Stimulated activated CD4-positive, alpha-beta T cell treated with anti-CD3 and anti-CD28 coated beads, Interleukin-4, amount 100 ng/mL, for 48 hours (primary cell): ENCODE measurements around the gene SH3PXD2A.
A peak's percentile ranks its signal among the peaks of the same experiment; 100 is the strongest.

Experiments used
- DNase-seq, 2 donors: peaks; one replicate each; pipeline ENCODE4 v3.0.0-alpha.2; 2020; ENCODE audit warnings: low read depth in 2 of 2

The SH3PXD2A gene

GRCh38 chr10:103562383-103562782, 293.0 kb downstream of the SH3PXD2A start:
- no peak for DNase-seq

DNA sequence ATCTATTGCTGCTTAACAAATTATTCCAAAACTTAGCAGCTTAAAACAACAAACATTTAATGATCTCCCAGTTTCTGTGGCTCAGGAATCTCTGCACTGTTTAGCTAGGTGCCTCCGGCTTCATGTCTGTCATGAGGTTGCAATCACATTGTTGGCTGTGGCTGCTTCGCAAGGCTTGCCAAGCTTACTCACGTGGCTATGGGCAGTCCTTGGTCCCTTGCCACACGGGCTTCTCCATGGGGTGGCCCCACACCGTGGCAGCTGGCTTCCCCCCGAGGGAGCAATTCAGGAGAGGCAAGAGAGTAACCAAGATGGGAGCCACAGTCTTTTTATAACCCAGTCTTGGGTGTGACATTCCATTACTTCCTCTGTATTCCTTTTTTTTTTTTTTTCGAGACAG, 294.5 kb downstream of the SH3PXD2A start:
- no peak for DNase-seq

DNA sequence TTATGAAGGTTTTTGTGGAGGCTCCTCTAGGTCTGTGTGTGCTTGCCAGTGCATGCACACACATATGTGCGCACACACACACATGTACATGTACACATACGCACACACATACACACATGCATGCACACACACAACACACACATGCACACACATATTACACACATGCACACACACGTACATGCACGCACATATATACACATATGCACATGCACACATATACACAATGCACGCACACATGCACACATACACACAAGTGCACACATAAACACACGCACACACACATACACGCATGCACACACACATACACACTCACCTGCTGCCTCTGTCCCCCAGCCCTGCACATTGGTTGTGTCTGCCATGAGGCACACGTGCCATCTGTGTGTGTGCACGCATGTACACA, 295.6 kb downstream of the SH3PXD2A start:
- DNase-seq, result no peak

- no peak for DNase-seq
Observed at GRCh38 chr10:103558911-103559310, 296.5 kb downstream of the SH3PXD2A start.

DNA sequence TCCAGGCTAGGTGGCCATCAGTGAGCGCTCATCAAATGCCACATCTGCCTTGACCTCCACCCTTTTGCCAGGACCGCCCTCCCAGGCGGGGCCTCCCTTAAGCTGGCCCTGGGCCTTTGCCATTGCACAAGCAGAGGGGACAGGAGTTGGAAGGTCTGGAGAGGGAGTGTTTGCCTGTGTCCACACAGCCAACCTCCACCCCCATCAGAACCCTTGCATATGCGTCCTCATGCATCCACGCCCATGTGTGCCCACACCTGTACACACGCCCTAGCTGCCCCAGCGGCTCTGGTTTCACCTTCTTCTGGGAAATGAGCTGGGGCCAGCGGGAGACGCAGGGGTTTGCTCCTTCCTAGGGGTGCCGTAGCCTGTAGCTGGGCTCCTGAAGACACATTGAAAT, 297.9 kb downstream of the SH3PXD2A start:
- no peak for DNase-seq

DNA sequence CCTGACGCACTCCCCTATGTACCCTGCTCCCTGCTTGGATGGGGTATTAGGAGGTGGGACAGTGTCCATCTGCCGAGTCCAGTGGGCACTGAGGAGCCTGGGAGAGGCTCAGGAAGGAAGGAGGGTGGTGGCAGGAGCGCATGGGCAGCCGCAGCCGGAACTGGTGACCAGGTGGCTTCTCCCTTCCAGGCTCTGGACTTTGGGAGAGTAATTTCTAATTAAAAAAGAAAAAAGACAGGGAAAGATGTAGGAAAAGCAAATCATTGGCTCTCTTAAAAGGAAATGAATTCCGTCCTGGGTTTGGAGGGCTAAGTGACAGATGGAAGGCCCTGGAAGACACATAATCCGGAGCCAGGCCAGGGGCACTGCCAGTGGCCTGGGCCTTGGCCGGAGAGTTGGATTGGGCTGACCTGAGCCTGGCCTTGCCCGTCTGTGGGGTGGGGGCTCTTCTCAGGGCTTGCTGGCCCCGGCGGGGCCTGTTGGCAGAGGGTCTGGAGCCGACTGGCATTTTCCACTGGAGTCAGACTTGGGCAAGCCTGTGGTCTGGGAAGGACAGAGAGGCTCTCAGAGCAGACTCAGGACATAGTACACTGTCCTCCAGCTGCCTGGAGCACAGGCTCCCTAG, 298.9 kb downstream of the SH3PXD2A start:
- no peak for DNase-seq

DNA sequence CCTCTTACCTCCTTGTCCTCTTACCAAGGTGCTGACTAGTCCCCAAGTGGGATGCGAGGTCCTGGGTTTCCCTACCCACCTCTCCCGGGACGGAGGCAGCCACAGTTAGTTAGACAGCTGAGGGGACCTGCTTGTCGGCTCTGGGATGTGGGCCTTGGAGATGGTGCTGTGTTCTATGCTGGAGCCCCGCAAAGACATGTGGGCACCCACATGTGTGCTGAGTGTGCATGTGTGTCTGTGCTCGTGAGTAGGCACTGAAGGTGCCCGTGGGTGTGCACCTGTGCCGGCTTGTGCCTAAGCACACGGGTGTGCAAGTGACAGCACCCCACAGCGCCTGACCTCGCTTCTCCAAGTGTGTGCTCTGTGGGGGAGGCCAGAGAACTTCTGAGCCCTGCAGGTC, 299.7 kb downstream of the SH3PXD2A start:
- DNase-seq, result no peak

DNA sequence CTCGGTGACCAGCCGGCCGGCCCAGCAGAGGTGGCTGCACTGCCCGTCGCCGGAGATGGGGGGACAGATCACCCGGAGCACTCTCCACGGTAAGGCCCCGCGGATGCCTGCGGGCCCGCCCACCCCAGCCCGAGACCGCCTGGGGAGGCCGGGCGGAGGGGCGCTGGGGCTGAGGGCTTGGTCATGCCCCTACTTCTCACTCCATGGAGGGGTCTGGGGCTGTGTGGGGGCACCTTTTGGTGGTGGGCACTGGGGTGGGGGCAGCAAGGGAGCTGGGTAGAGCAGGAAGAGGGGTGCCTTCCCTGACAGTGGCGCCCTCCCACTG, 300.1 kb downstream of the SH3PXD2A start:
- no peak for DNase-seq

GRCh38 chr10:103554488-103555324, 300.7 kb downstream of the SH3PXD2A start:
- no peak for DNase-seq

DNA sequence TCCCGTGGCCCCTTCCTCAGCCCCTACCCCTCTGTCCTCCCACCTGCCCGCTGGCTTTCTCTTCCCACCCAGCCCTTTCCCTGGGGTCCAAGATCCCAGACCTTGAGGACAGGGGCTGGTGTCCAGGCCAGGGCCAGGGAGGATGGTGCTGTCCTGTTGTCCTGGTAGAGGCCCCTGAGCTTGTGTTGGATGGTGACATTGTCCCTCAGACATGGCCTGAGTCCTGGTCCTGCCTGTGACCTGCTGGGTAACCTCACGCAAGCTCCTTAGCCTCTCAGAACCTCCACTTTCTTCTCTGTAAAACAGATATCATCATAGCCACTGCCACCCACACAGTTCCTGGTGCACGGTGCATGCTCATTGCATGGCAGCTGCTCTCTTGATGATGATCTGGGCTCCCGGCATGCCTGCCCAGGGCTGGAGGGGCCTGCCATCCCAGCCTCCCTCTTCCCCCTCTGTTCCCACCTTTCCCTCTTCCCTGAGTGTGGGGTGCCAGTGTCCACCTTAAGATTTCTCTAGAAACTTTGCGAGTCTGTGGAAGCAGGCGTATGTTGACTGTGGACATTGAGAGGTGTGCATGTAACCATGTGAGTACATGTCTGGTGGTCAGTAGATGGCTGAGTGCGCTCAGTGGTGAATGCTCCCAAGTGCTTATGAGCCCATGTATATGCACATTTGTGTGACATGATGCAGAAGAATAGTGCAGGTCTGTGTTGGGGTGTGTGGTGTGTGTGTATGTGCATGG, 301.5 kb downstream of the SH3PXD2A start:
- peak; percentile 41 to 44 for DNase-seq

DNA sequence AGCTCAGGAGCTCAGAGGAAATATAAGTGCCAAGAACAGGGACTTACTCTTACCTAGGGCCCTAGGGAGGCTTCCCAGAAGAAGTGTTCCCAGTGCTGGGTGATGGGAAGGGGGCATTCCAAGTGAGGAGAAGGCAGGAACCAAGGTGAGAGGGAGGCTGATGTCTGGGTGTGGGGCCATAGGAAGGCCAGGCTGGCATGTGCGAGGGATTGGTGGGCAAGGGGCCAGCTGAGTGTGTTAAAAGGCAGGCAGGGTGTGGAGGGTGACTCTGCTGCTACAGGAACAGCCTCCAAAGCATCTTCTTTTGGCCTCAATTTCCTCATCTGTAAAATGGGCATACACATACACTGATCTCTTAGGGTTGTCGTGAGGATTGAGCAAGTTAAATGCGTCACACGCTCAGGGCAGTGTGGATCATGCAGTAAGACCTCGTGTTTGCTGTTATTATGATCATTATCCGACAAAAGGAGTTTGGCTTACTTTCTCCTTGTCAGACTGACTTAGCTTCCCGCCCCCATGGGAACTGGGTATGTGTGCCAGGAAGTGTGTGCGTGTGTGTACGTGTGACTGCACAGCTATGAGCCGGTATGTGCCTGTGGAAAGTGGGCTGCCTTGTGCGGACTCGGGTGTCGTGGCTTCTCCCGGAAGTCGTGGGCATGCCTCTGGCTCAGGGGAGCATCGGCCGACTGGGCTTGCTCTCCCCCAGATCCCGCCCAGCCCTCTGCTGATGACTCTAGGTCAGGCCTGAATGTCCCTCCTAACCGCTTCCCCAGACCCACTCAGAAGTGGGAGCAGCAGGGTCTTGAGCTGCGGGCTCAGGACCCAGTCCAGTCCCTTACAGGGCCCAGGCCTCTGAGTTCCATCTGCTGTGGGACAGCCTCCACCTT, 302.3 kb downstream of the SH3PXD2A start:
- DNase-seq, result no peak

GRCh38 chr10:103551619-103552602, 303.5 kb downstream of the SH3PXD2A start:
- DNase-seq, result no peak

GRCh38 chr10:103550229-103550628, 305.1 kb downstream of the SH3PXD2A start:
- no peak for DNase-seq

DNA sequence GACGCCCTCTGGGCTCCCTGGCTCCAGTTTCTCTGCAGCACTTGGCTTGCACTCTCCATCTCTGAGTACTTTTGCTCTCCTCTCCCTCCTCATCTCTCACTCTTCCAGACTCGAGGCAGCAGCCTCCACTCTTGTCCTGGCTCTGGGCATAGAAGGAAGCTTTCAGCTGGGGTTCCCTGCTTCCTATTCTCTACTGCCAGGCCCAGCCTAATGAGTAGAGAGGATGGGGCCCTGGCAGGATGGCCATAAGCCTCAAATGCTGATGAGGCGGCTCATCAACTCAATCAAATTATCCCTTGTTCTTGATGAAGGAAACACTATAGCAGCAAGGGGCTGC, 306.1 kb downstream of the SH3PXD2A start:
- DNase-seq, result no peak

DNA sequence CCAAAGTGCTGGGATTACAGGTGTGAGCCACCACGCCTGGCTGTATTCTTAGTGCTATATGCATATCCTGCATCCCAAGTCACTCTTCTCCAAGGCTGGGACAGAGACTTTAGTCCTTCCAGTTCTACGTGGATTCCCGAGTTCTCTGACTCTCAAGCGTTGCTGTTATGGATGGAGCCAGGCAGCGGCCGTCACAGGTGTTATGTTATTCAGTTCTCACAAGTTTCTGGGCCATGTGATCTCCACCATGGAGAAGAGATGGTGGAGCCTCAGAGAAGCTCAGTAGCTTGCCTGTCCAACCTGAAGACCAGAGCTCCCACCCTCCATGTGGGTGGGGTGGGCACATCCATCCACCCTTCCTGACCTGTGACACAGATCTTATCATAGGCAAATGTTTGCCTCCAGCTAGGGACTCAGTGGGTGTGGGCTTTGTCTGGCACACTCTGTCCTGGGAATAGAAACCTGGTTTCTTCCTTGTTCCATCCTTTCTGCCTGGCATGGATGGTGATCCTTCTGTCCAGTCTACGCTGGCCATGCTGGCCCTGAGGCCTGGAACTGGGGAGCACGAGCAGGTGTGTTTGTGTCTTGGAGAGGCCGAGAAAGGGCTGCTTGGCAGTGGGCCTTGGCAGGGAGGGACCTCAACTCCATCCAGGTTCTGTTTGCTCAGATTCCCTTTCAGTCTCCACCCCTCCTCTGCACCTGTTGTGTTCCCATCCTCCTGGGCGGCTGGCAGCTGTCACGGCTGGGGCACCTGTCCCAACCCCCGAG, 306.6 kb downstream of the SH3PXD2A start:
- no peak for DNase-seq

- DNase-seq, result no peak
Observed at GRCh38 chr10:103548006-103548405, 307.4 kb downstream of the SH3PXD2A start.

DNA sequence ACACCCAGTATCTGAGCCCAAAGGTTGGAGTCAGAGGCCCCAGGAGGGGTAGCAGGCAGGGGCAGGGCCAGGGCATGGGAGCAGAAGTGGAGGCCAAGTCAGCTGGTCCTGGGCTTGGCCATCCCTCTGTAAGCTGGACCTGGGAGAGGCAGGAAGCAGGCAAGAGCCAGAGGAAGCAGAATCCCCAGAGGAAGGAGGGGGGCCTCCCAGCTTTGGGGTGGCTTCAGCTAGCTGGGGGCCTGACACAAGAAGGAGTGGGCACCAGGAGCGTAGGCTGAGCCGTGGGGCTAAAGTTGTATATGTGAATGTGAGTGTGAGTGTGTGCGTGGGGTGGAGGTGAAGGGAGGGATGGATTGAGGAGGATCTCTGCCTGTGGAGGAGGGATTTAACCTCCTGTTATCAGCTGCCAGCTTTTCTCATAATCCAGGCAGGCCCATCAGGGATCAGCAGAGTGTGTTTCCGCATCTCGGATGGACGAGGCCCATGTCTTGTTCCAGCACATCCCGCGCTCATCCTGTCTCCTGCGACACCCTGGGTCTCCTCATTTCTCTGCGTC, 307.9 kb downstream of the SH3PXD2A start:
- no peak for DNase-seq

- DNase-seq, result no peak
Observed at GRCh38 chr10:103546401-103546800, 309.0 kb downstream of the SH3PXD2A start.

GRCh38 chr10:103545771-103546281, 309.6 kb downstream of the SH3PXD2A start:
- no peak for DNase-seq
